Measurements from ENCODE around the gene AXIN1.

DNA sequence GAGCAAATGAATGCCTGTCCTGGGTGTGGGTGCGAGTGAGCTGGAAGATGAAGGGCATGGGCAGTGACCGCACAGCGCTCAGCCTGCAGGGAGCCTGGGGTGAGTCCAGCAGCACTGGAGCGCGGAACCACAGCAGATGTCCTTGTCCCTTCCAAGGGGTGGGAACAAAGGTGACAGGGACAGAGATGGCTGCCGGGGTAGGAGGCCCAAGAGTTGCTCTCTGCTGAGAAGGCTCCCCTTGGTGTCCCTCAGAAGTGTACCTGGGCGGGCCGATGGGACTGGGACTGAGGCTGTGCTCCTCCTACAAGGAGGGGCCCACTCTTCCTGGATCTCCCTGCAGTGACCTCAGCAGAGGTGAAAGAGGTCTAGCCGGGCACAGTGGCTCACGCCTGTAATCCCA is 36.8 kb upstream of the AXIN1 start:
- TF ChIP-seq, protein P1, sequence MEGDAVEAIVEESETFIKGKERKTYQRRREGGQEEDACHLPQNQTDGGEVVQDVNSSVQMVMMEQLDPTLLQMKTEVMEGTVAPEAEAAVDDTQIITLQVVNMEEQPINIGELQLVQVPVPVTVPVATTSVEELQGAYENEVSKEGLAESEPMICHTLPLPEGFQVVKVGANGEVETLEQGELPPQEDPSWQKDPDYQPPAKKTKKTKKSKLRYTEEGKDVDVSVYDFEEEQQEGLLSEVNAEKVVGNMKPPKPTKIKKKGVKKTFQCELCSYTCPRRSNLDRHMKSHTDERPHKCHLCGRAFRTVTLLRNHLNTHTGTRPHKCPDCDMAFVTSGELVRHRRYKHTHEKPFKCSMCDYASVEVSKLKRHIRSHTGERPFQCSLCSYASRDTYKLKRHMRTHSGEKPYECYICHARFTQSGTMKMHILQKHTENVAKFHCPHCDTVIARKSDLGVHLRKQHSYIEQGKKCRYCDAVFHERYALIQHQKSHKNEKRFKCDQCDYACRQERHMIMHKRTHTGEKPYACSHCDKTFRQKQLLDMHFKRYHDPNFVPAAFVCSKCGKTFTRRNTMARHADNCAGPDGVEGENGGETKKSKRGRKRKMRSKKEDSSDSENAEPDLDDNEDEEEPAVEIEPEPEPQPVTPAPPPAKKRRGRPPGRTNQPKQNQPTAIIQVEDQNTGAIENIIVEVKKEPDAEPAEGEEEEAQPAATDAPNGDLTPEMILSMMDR (IDR thresholded peaks at IDR 0.05) = no peak
- no peak for TF ChIP-seq POLR2A (IDR thresholded peaks at IDR 0.05)
